H9 (cell line): ENCODE results near the gene SH3TC1. TPM values are rescaled to one million over a fixed set of nuclear protein-coding genes. Genes with fewer than 3 reads are reported as not detected.

Source experiments
- DNase-seq: peaks from one replicate; pipeline ENCODE4 v3.0.0-alpha.2; 2017
- H2AFZ ChIP-seq: one replicate; pipeline ENCODE4 v1.6.1; 2013; ENCODE audit warnings: mild to moderate bottlenecking, low read length, control low read depth, moderate library complexity
- H2AK5ac ChIP-seq: 2 replicates; pipeline ENCODE4 v1.6.1; 2013; ENCODE audit warnings: low read length, control low read depth, mixed read lengths; ENCODE audit not compliant: insufficient read length
- H2BK120ac ChIP-seq: one replicate; pipeline ENCODE4 v1.6.1; 2013; ENCODE audit warnings: low read depth, mild to moderate bottlenecking, low read length, control low read depth, inconsistent platforms; ENCODE audit not compliant: poor library complexity, severe bottlenecking
- H2BK12ac ChIP-seq: 2 replicates; pipeline ENCODE4 v1.6.1; 2013; ENCODE audit warnings: low read length, control low read depth, mixed read lengths, low read depth; ENCODE audit not compliant: insufficient read length
- H2BK15ac ChIP-seq: 2 replicates; pipeline ENCODE4 v1.6.1; 2013; ENCODE audit warnings: low read depth, low read length, control low read depth
- H2BK20ac ChIP-seq: one replicate; pipeline ENCODE4 v1.6.1; 2013; ENCODE audit warnings: low read depth, mild to moderate bottlenecking, low read length, control low read depth, inconsistent platforms; ENCODE audit not compliant: poor library complexity, severe bottlenecking
- H2BK5ac ChIP-seq: 2 replicates; pipeline ENCODE4 v1.6.1; 2013; ENCODE audit warnings: low read length, control low read depth, mixed read lengths; ENCODE audit not compliant: insufficient read length
- H3K14ac ChIP-seq: 2 replicates; pipeline ENCODE4 v1.6.1; 2013; ENCODE audit warnings: low read length, control low read depth; ENCODE audit not compliant: insufficient read depth
- H3K18ac ChIP-seq: 2 replicates; pipeline ENCODE4 v1.6.1; 2013; ENCODE audit warnings: low read depth, mild to moderate bottlenecking, mixed read lengths, low read length, control low read depth; ENCODE audit not compliant: insufficient read length
- H3K23ac ChIP-seq: 2 replicates; pipeline ENCODE4 v1.6.1; 2013; ENCODE audit warnings: low read length, control low read depth, mixed read lengths, low read depth; ENCODE audit not compliant: insufficient read length
- H3K23me2 ChIP-seq: 2 replicates; pipeline ENCODE4 v1.6.1; 2013; ENCODE audit warnings: low read depth, mild to moderate bottlenecking, mixed read lengths, low read length, control low read depth; ENCODE audit not compliant: insufficient read length, poor library complexity, severe bottlenecking
- H3K27ac ChIP-seq: 2 replicates; pipeline ENCODE4 v1.5.1; 2013; ENCODE audit warnings: low read length, control low read depth, mixed read lengths, low read depth; ENCODE audit not compliant: insufficient read length
- H3K27me3 ChIP-seq: 2 replicates; pipeline ENCODE4 v1.6.1; 2013; ENCODE audit warnings: low read length, control low read depth, inconsistent platforms; ENCODE audit not compliant: insufficient read depth
- H3K4ac ChIP-seq: 2 replicates; pipeline ENCODE4 v1.6.1; 2013; ENCODE audit warnings: low read depth, mild to moderate bottlenecking, control low read depth, inconsistent platforms, low read length, moderate library complexity
- H3K4me1 ChIP-seq: 2 replicates; pipeline ENCODE4 v1.6.1; 2013; ENCODE audit warnings: low read length, control low read depth, inconsistent platforms; ENCODE audit not compliant: insufficient read depth
- H3K4me2 ChIP-seq: 2 replicates; pipeline ENCODE4 v1.6.1; 2013; ENCODE audit warnings: low read length, control low read depth, mixed read lengths; ENCODE audit not compliant: insufficient read length, insufficient read depth
- H3K56ac ChIP-seq: 2 replicates; pipeline ENCODE4 v1.6.1; 2013; ENCODE audit warnings: low read depth, mild to moderate bottlenecking, mixed read lengths, low read length, control low read depth; ENCODE audit not compliant: insufficient read length
- H3K79me1 ChIP-seq: 2 replicates; pipeline ENCODE4 v1.6.1; 2013; ENCODE audit warnings: low read depth, mild to moderate bottlenecking, moderate library complexity, low read length, control low read depth, inconsistent platforms; ENCODE audit not compliant: insufficient read depth, poor library complexity, severe bottlenecking
- H3K79me2 ChIP-seq: 2 replicates; pipeline ENCODE4 v1.6.1; 2013; ENCODE audit warnings: low read length, control low read depth, inconsistent platforms; ENCODE audit not compliant: insufficient read depth
- H3K9ac ChIP-seq: 2 replicates; pipeline ENCODE4 v1.6.1; 2013; ENCODE audit warnings: low read length, control low read depth, mixed read lengths; ENCODE audit not compliant: insufficient read length; ENCODE audit errors: extremely low read depth
- H3K9me3 ChIP-seq: one replicate; pipeline ENCODE4 v1.6.1; 2013; ENCODE audit warnings: low read depth, low read length, inconsistent platforms; ENCODE audit not compliant: control insufficient read depth
- H3T11ph ChIP-seq: one replicate; pipeline ENCODE4 v1.6.1; 2013; ENCODE audit warnings: mild to moderate bottlenecking, low read length, control low read depth, inconsistent platforms
- H4K20me1 ChIP-seq: one replicate; pipeline ENCODE4 v1.6.1; 2013; ENCODE audit not compliant: control insufficient read depth, insufficient read length, insufficient read depth
- H4K5ac ChIP-seq: 2 replicates; pipeline ENCODE4 v1.6.1; 2013; ENCODE audit warnings: low read depth, mild to moderate bottlenecking, mixed read lengths, low read length, control low read depth; ENCODE audit not compliant: insufficient read length
- H4K8ac ChIP-seq: replicated peaks from 2 replicates; pipeline ENCODE4 v1.6.1; 2013; ENCODE audit warnings: low read length, control low read depth, mixed read lengths, low read depth; ENCODE audit not compliant: insufficient read length
- H4K91ac ChIP-seq: 2 replicates; pipeline ENCODE4 v1.6.1; 2013; ENCODE audit warnings: low read depth, mild to moderate bottlenecking, moderate library complexity, mixed read lengths, low read length, control low read depth; ENCODE audit not compliant: insufficient read length
- H3K27ac Mint-ChIP-seq, 3 experiments: 2 replicates in 2 of 3; 3 replicates in 1 of 3; pipeline ENCODE4 v1.8.0; 2020 to 2021; ENCODE audit warnings: mixed read lengths in 3 of 3, mild to moderate bottlenecking in 1 of 3, moderate library complexity in 1 of 3
- H3K27me3 Mint-ChIP-seq: 2 replicates; pipeline ENCODE4 v1.8.0; 2021; ENCODE audit warnings: low read depth, mild to moderate bottlenecking, moderate library complexity, mixed read lengths
- H3K36me3 Mint-ChIP-seq, 3 experiments: 2 replicates in 2 of 3; 3 replicates in 1 of 3; pipeline ENCODE4 v1.8.0; 2020 to 2021; ENCODE audit warnings: low read depth in 3 of 3, mixed read lengths in 3 of 3; ENCODE audit not compliant: insufficient read depth in 1 of 3
- H3K4me1 Mint-ChIP-seq, 2 experiments: 2 replicates each; pipeline ENCODE4 v1.8.0; 2020; ENCODE audit warnings: mixed read lengths in 2 of 2
- H3K4me3 Mint-ChIP-seq, 2 experiments: 2 replicates in 1 of 2; 3 replicates in 1 of 2; pipeline ENCODE4 v1.8.0; 2020 to 2021; ENCODE audit warnings: mild to moderate bottlenecking in 2 of 2, mixed read lengths in 2 of 2, moderate library complexity in 1 of 2
- H3K9me3 Mint-ChIP-seq, 2 experiments: 2 replicates in 1 of 2; 3 replicates in 1 of 2; pipeline ENCODE4 v1.8.0; 2020; ENCODE audit warnings: mild to moderate bottlenecking in 2 of 2, mixed read lengths in 2 of 2, moderate library complexity in 1 of 2
- CTCF ChIP-seq: fragments of 200-600 bp; sonication (generic); conservative IDR thresholded peaks from 3 replicates; pipeline ENCODE4 v1.8.0; 2021; ENCODE audit warnings: antibody characterized with exemption, mild to moderate bottlenecking
- WGBS: extraction: QIAGEN DNeasy Blood & Tissue Kit; methylation state at CpG from one replicate; pipeline ENCODE4 v1.1.7; 2013; ENCODE audit warnings: missing lambda C conversion rate, low lambda C conversion rate, mixed read lengths; ENCODE audit not compliant: insufficient read length; ENCODE audit errors: extremely low coverage; 5-methylcytosine and 5-hydroxymethylcytosine counted together
- total RNA-seq: library from RNA; stranded (reverse); gene quantifications from 2 replicates; pipeline ENCODE4 v1.2.1, GENCODE V29; 2021

Gene SH3TC1
- total RNA-seq, 1 experiment from 2014 or later = 0.74 TPM

GRCh38 chr4:8177956-8178355, 21.1 kb upstream of the SH3TC1 start:
- Histone ChIP-seq H2AFZ (no peak overlapping the region), H2BK15ac (no peak overlapping the region), H3K4me1 (no peaks in the 10 kb centered on the region), H3K9ac (no peak overlapping the region), H3K27me3 (no peaks in the 10 kb centered on the region), H3K4ac (no peak overlapping the region), H4K91ac (no peak overlapping the region), H3K27ac (no peak overlapping the region), H4K5ac (no peak overlapping the region), H4K20me1 (no peaks in the 10 kb centered on the region), H2BK12ac (no peak overlapping the region), H3K23me2 (no peaks in the 10 kb centered on the region), H3K79me2 (no peaks in the 10 kb centered on the region), H2BK120ac (no peak overlapping the region), H2AK5ac (no peak overlapping the region), H3K79me1 (no peaks in the 10 kb centered on the region), H3K9me3 (no peaks in the 10 kb centered on the region), H2BK20ac (no peak overlapping the region), H4K8ac (no peak overlapping the region), H3K56ac (no peak overlapping the region), H3K18ac (no peak overlapping the region), H2BK5ac (no peak overlapping the region), H3T11ph (no peak overlapping the region), H3K4me2 (no peak overlapping the region), H3K23ac (no peak overlapping the region), H3K14ac (no peak overlapping the region; the same call in 1 of the 2 replicates)
- H3K4me1 Mint-ChIP-seq = peaks cover 0 to 2% of the 10 kb centered on the region in 2 experiments; a peak in 1 of 4 replicates
- WGBS = no CpG with 5 or more reads among the region's 11 CpGs
- H3K9me3 Mint-ChIP-seq = peaks cover 4% of the 10 kb centered on the region in 2 experiments; a peak in 2 of 5 replicates
- H3K27ac Mint-ChIP-seq = no peak overlapping the region
- TF ChIP-seq CTCF = no peak
- no peak for DNase-seq
- peaks cover 2% of the 10 kb centered on the region; the same call in 1 of the 2 replicates for H3K27me3 Mint-ChIP-seq
- no peaks in the 10 kb centered on the region for H3K36me3 Mint-ChIP-seq
- H3K4me3 Mint-ChIP-seq = no peak overlapping the region
